GM18517 (cell line): ENCODE data around the gene PDE6D.
"Not testable (repeated sequence)": the region's sequence is repeated elsewhere in the genome, so short reads cannot be mapped to it uniquely, and the experiment has no call there.

Experiments
- ATAC-seq: cut with Tn5 transposase; IDR thresholded peaks from one replicate; pipeline ENCODE4 v1.9.1; 2021; ENCODE audit warnings: mild to moderate bottlenecking, moderate library complexity; ENCODE audit not compliant: unreplicated experiment

The PDE6D gene

GRCh38 chr2:231780123-231780908 lies 766 bp downstream of the PDE6D start:
- ATAC-seq, result no peak

- no peak for ATAC-seq
Observed at GRCh38 chr2:231769170-231770136, 11.6 kb downstream of the PDE6D start.

- ATAC-seq, result no peak
Observed at GRCh38 chr2:231765496-231765929, 15.6 kb downstream of the PDE6D start.

- no peak for ATAC-seq
Observed at GRCh38 chr2:231764760-231765159, 16.3 kb downstream of the PDE6D start.

GRCh38 chr2:231764124-231764523 lies 17.0 kb downstream of the PDE6D start:
- ATAC-seq, result no peak

- no peak for ATAC-seq
Observed at GRCh38 chr2:231761735-231762134, 19.3 kb downstream of the PDE6D start.

- ATAC-seq, result no peak
Observed at GRCh38 chr2:231752061-231752460, 29.0 kb downstream of the PDE6D start.

GRCh38 chr2:231751042-231751815 lies 29.9 kb downstream of the PDE6D start:
- ATAC-seq, result no peak

- not testable (repeated sequence) for ATAC-seq
Observed at GRCh38 chr2:231749016-231749415, 32.1 kb downstream of the PDE6D start.

GRCh38 chr2:231748153-231748896 lies 32.8 kb downstream of the PDE6D start:
- not testable (repeated sequence) for ATAC-seq

GRCh38 chr2:231745303-231746038 lies 35.6 kb downstream of the PDE6D start:
- no peak for ATAC-seq

- ATAC-seq, result no peak
Observed at GRCh38 chr2:231743376-231744116, 37.5 kb downstream of the PDE6D start.

- no peak for ATAC-seq
Observed at GRCh38 chr2:231737761-231738160, 43.3 kb downstream of the PDE6D start.

GRCh38 chr2:231732604-231733003 lies 48.5 kb downstream of the PDE6D start:
- ATAC-seq, result no peak

- no peak for ATAC-seq
Observed at GRCh38 chr2:231727621-231728020, 53.5 kb downstream of the PDE6D start.

- ATAC-seq, result no peak
Observed at GRCh38 chr2:231726276-231726675, 54.8 kb downstream of the PDE6D start.

GRCh38 chr2:231725476-231725875 lies 55.6 kb downstream of the PDE6D start:
- no peak for ATAC-seq

- no peak for ATAC-seq
Observed at GRCh38 chr2:231722721-231723307, 58.3 kb downstream of the PDE6D start.
